Measurements from ENCODE around the gene LMOD3. TPM values are rescaled to one million over a fixed set of nuclear protein-coding genes. Genes with fewer than 3 reads are reported as not detected.

Gene LMOD3
- total RNA-seq, 2 experiments from 2014 or later = not detected

DNA sequence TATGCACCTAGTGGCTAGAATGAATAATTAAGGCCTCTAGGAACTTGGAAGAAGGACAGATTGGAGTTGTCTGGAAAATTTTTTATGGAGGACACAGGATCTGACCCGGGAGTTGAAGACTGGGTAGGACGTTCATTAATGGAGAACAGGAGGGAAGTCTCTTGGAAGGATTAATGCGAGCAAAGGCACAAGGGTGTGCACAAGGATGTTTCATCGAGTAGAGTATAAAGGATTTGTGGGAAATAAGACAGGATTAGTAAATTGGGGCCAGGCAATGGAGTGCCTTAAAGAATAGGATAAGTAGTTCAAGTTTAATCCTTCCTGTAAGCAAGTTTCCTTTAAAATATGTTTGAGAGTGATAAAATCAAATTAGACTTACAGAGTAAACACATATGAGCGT lies 14.6 kb downstream of the LMOD3 start:
- H3K4me3 Mint-ChIP-seq = no peak overlapping the region
- H3K36me3 Mint-ChIP-seq = peaks cover 24% of the 10 kb centered on the region
- intact Hi-C loops (cut with micrococcal nuclease) = no loop called here
- H3K4me1 Mint-ChIP-seq (ENCODE audit: low read depth) = peaks cover 37% of the 10 kb centered on the region
- no peak for DNase-seq
- H3K9me3 Mint-ChIP-seq = no peaks in the 10 kb centered on the region
- POLR2A ChIA-PET = interaction anchor here (0.6 to 1.4 kb wide), 2 partner anchors 9 to 49 kb away, joined by 4 read pairs; no protein-coding TSS in a partner anchor
- CTCF ChIA-PET = interaction anchor here (1.8 kb wide), 1 partner anchor 13 kb away, joined by 8 read pairs; no protein-coding TSS in a partner anchor
- no peaks in the 10 kb centered on the region for H3K27me3 Mint-ChIP-seq
- peak overlapping the region; percentile 8 for H3K27ac Mint-ChIP-seq

- Mint-ChIP-seq H3K4me3 (no peak overlapping the region), H3K4me1 (ENCODE audit: low read depth) (peaks cover 48% of the 10 kb centered on the region), H3K9me3 (no peaks in the 10 kb centered on the region), H3K27me3 (no peaks in the 10 kb centered on the region), H3K36me3 (peaks cover 42% of the 10 kb centered on the region), H3K27ac (no peak overlapping the region)
- POLR2A ChIA-PET = interaction anchor here (0.8 kb wide), 1 partner anchor 9 kb away, joined by 3 read pairs; no protein-coding TSS in a partner anchor
- DNase-seq = no peak
- CTCF ChIA-PET = no interaction called here
- intact Hi-C loops (cut with micrococcal nuclease) = no loop called here
Observed at GRCh38 chr3:69105320-69105719, 17.1 kb downstream of the LMOD3 start.

DNA sequence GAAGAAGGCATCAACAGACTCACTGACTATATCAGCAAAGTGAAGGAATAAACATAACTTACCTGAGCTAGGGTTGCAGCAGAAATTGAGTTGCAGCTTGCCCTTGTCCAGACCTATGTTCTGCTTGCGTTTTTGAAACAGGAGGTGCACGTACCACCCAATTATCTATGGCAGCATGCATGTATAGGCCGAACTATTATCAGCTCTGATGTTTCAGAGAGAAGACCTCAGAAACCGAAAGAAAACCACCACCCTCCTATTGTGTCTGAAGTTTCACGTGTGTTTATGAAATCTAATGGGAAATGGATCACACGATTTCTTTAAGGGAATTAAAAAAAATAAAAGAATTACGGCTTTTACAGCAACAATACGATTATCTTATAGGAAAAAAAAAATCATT lies 17.8 kb downstream of the LMOD3 start:
- intact Hi-C loops (cut with micrococcal nuclease) = no loop called here
- peaks cover 52% of the 10 kb centered on the region for H3K4me1 Mint-ChIP-seq (ENCODE audit: low read depth)
- CTCF ChIA-PET = no interaction called here
- H3K36me3 Mint-ChIP-seq = peaks cover 46% of the 10 kb centered on the region
- POLR2A ChIA-PET = no interaction called here
- no peaks in the 10 kb centered on the region for H3K27me3 Mint-ChIP-seq
- H3K9me3 Mint-ChIP-seq = no peaks in the 10 kb centered on the region
- no peak for DNase-seq
- no peak overlapping the region for H3K4me3 Mint-ChIP-seq
- peak overlapping the region; percentile 53 for H3K27ac Mint-ChIP-seq

- Mint-ChIP-seq H3K4me3 (no peak overlapping the region), H3K27ac (no peak overlapping the region), H3K4me1 (ENCODE audit: low read depth) (peaks cover 53% of the 10 kb centered on the region), H3K27me3 (no peaks in the 10 kb centered on the region), H3K9me3 (no peaks in the 10 kb centered on the region), H3K36me3 (peaks cover 52% of the 10 kb centered on the region)
- POLR2A ChIA-PET = no interaction called here
- intact Hi-C loops (cut with micrococcal nuclease) = no loop called here
- CTCF ChIA-PET = no interaction called here
- no peak for DNase-seq
Observed at GRCh38 chr3:69103123-69103522, 19.3 kb downstream of the LMOD3 start.

- no peak overlapping the region for H3K27ac Mint-ChIP-seq
- no peak for DNase-seq
- POLR2A ChIA-PET = no interaction called here
- H3K4me3 Mint-ChIP-seq = no peak overlapping the region
- peaks cover 56% of the 10 kb centered on the region for H3K36me3 Mint-ChIP-seq
- CTCF ChIA-PET = interaction anchor here (3.7 kb wide), 1 partner anchor 17 kb away, joined by 22 read pairs; no protein-coding TSS in a partner anchor
- no peaks in the 10 kb centered on the region for H3K9me3 Mint-ChIP-seq
- H3K27me3 Mint-ChIP-seq = no peaks in the 10 kb centered on the region
- intact Hi-C loops (cut with micrococcal nuclease) = no loop called here
- H3K4me1 Mint-ChIP-seq (ENCODE audit: low read depth) = peaks cover 54% of the 10 kb centered on the region
Observed at GRCh38 chr3:69102384-69102783, 20.0 kb downstream of the LMOD3 start.

GRCh38 chr3:69099576-69099975 lies 22.8 kb downstream of the LMOD3 start:
- CTCF ChIA-PET = interaction anchor here (0.6 to 3.7 kb wide), 3 partner anchors 20 to 73 kb away, joined by 3 to 22 read pairs (median 3); no protein-coding TSS in a partner anchor
- H3K27me3 Mint-ChIP-seq = no peaks in the 10 kb centered on the region
- POLR2A ChIA-PET = interaction anchor here (1.3 kb wide), 2 partner anchors 9 to 13 kb away, joined by 4 to 5 read pairs; no protein-coding TSS in a partner anchor
- peaks cover 64% of the 10 kb centered on the region for H3K4me1 Mint-ChIP-seq (ENCODE audit: low read depth)
- H3K9me3 Mint-ChIP-seq = no peaks in the 10 kb centered on the region
- H3K36me3 Mint-ChIP-seq = peaks cover 58% of the 10 kb centered on the region
- no peak overlapping the region for H3K27ac Mint-ChIP-seq
- no peak overlapping the region for H3K4me3 Mint-ChIP-seq
- intact Hi-C loops (cut with micrococcal nuclease) = no loop called here
- DNase-seq = no peak

DNA sequence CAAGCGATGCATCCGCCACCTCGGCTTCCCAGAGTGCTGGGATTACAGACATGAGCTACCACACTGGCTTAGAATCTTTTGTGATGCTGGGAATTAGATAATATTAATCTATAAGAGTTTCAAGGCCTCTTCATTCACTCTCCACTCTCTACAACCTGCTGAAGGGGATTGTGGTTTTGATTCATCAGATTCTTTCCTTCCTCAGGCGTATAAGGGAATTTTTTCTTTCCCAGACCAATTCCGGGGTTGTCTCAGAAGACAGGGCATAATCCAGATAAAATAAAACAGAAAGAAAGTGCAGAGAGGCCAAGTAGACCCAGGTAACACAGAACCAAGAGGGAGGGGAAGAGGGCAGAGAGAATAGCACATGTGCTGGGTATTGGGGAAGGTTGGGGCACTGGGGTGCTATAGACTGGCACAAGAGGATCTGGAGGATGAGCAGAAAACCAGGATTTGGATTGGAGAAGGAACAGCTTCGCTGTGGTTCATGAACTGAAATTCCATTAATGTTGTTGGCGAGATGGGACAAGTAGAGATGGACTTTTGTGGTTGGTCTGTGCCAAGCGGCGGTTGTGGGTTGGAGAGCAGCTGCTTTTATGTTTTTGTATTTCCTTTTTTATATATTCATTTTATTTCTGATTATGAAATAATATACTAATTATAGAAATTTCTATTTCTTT lies 24.8 kb downstream of the LMOD3 start:
- Mint-ChIP-seq H3K27me3 (no peaks in the 10 kb centered on the region), H3K4me3 (no peak overlapping the region), H3K4me1 (ENCODE audit: low read depth) (peaks cover 71% of the 10 kb centered on the region), H3K9me3 (no peaks in the 10 kb centered on the region), H3K27ac (peak overlapping the region; percentile 78), H3K36me3 (peaks cover 47% of the 10 kb centered on the region)
- POLR2A ChIA-PET = interaction anchor here (1.4 kb wide), 1 partner anchor 8 kb away, joined by 5 read pairs; no protein-coding TSS in a partner anchor
- DNase-seq = no peak
- CTCF ChIA-PET = no interaction called here
- intact Hi-C loops (cut with micrococcal nuclease) = no loop called here

DNA sequence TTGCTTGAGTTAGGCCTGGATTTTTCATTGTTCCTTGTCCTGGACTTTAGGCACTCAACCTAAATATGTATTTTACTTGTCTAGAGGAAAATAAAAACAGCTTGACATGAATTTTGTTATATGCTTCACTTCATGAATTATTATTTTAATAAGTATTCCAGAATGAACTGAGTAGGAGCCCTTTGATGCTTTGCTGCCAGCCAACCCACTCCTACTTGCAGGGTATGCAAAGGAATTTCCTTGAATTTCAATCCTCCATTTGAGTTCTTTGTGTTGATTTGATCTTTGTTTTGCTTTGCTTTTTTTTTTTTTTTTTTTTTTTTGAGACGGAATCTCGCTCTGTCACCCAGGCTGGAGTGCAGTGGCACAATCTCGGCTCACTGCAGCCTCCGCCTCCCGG lies 26.1 kb downstream of the LMOD3 start:
- Mint-ChIP-seq H3K4me1 (ENCODE audit: low read depth) (peaks cover 74% of the 10 kb centered on the region), H3K9me3 (no peaks in the 10 kb centered on the region), H3K27ac (peak overlapping the region; percentile 88), H3K4me3 (no peak overlapping the region), H3K36me3 (peaks cover 37% of the 10 kb centered on the region), H3K27me3 (no peaks in the 10 kb centered on the region)
- intact Hi-C loops (cut with micrococcal nuclease) = no loop called here
- no peak for DNase-seq
- ChIA-PET POLR2A (interaction anchor here (0.5 to 8.1 kb wide), 3 partner anchors 9 to 18 kb away, joined by 3 to 81 read pairs (median 7); partner anchors contain the start of genes ARL6IP5 and UBA3), CTCF (interaction anchor here (0.7 to 1.2 kb wide), 3 partner anchors 24 to 230 kb away, joined by 3 to 4 read pairs (median 3); partner anchors contain the start of gene TMF1)

DNA sequence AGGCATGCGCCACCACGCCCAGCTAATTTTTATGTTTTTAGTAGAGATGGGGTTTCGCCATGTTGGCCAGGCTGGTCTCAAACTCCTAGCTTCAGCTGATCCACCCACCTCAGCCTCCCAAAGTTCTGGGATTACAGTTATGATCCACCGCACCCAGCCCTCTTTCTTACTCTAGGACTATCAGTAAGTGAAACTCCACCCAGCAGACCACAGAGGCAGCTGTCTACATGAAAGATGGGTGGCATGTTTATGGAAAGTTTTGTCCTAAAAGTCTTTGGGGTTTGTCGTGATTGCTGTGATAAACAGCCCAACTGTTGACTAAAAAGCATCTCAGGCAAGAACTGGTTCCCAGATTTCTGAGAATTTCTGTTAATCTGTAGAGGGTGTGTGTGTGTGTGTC lies 26.8 kb downstream of the LMOD3 start:
- Mint-ChIP-seq H3K36me3 (peaks cover 36% of the 10 kb centered on the region), H3K27me3 (no peaks in the 10 kb centered on the region), H3K4me1 (ENCODE audit: low read depth) (peaks cover 78% of the 10 kb centered on the region), H3K27ac (peak overlapping the region; percentile 88), H3K4me3 (peak overlapping the region; percentile 55), H3K9me3 (no peaks in the 10 kb centered on the region)
- intact Hi-C loops (cut with micrococcal nuclease) = loop anchor here (2.0 kb wide), 1 partner anchor 15 kb away; the partner anchor contains the start of gene UBA3
- POLR2A ChIA-PET = interaction anchor here (1.5 to 8.1 kb wide), 3 partner anchors 9 to 17 kb away, joined by 6 to 81 read pairs (median 7); partner anchors contain the start of genes ARL6IP5 and UBA3
- peak; percentile 63 for DNase-seq
- CTCF ChIA-PET = interaction anchor here (0.8 to 1.6 kb wide), 5 partner anchors 11 to 104 kb away, joined by 3 to 4 read pairs (median 4); partner anchors contain the start of genes ARL6IP5 and TMF1

DNA sequence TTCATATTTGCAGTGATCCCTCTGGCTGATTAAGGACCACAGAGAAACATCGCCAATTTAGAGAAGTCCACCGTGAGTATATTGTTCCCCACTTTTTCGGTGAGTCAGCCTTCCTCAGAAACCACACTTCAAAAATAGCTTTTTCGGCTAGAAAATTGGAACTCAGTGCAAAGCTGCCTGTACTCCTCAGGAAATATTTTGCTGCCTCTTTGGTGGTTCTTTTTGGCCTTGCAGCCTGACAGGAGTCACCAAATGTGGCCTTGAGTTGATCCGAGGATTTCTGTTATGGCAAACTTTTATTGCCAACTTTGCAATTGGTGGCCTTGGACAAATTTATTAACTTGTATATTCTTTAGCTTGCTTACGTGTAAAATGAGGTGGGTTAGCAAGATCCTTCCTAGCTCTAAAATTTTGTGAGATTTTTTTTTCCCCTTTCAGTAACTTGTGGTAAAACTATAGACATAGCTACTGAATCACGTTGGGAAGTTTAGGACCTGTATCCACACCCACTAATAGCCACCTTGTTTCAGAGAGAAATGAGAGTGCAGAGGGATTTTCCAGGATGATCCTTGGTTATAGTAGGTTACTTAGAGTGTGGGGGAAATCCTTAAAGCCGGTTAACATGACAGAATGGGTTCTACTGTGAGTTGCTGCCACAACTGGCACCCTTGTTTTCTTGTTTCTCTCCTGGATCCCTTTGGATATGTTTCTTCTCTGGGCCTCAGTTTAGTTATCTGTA lies 27.8 kb downstream of the LMOD3 start:
- DNase-seq = no peak
- H3K36me3 Mint-ChIP-seq = peaks cover 38% of the 10 kb centered on the region
- peaks cover 84% of the 10 kb centered on the region for H3K4me1 Mint-ChIP-seq (ENCODE audit: low read depth)
- CTCF ChIA-PET = interaction anchor here (0.9 to 1.7 kb wide), 9 partner anchors 8 to 212 kb away, joined by 3 to 7 read pairs (median 4); partner anchors contain the start of genes ARL6IP5, EOGT and TMF1
- H3K27me3 Mint-ChIP-seq = no peaks in the 10 kb centered on the region
- H3K9me3 Mint-ChIP-seq = no peaks in the 10 kb centered on the region
- peak overlapping the region; percentile 55 for H3K4me3 Mint-ChIP-seq
- intact Hi-C loops (cut with micrococcal nuclease) = loop anchor here (2.0 kb wide), 1 partner anchor 14 kb away; the partner anchor contains the start of gene UBA3
- POLR2A ChIA-PET = interaction anchor here (0.8 to 8.1 kb wide), 7 partner anchors 8 to 118 kb away, joined by 3 to 81 read pairs (median 5); partner anchors contain the start of genes ARL6IP5, EOGT and UBA3
- H3K27ac Mint-ChIP-seq = peak overlapping the region; percentile 88

DNA sequence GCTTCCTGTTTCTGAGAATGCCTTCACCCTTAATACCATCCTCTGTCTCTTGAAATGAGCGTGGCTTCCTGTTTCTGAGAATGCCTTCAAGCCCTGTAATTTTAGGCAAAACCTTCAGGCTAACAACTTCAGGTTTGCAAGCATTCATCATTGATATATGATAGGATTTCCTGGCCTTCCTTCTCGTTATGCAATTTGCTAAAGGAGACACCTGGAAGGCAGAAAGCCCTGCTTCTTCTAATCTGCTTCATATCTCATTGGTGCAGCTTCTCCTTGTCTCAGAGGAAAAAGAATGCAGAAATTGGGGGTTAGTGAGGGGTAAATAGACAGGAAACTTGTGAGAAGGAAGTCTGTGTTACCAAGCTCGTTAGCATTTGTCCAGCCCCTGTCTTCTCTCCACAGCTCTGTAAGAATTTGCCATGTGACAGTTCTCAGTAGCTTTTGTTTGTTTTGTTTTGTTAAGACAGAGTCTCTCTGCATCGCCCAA lies 30.3 kb downstream of the LMOD3 start:
- H3K27ac Mint-ChIP-seq = peak overlapping the region; percentile 88
- H3K9me3 Mint-ChIP-seq = no peaks in the 10 kb centered on the region
- peaks cover 39% of the 10 kb centered on the region for H3K36me3 Mint-ChIP-seq
- POLR2A ChIA-PET = interaction anchor here (1.0 to 8.1 kb wide), 4 partner anchors 10 to 106 kb away, joined by 3 to 81 read pairs (median 4); partner anchors contain the start of genes ARL6IP5 and UBA3
- intact Hi-C loops (cut with micrococcal nuclease) = loop anchor here (1.0 to 2.0 kb wide), 2 partner anchors 8 to 59 kb away; partner anchors contain the start of gene ARL6IP5
- CTCF ChIA-PET = interaction anchor here (1.1 to 2.7 kb wide), 2 partner anchors 10 to 29 kb away, joined by 3 to 9 read pairs; no protein-coding TSS in a partner anchor
- peak overlapping the region; percentile 58 for H3K4me3 Mint-ChIP-seq
- H3K4me1 Mint-ChIP-seq (ENCODE audit: low read depth) = peaks cover 86% of the 10 kb centered on the region
- DNase-seq = no peak
- H3K27me3 Mint-ChIP-seq = no peaks in the 10 kb centered on the region

All from activated CD4-positive, alpha-beta memory T cell treated with anti-CD3 and anti-CD28 coated beads for 36 hours (primary cell).